Colonic mucosa (tissue), 4 donors: Measurements from ENCODE around the gene ANK2. TPM values are rescaled to one million over a fixed set of nuclear protein-coding genes. Genes with fewer than 3 reads are reported as not detected.

Experiments
- DNase-seq: peaks from one replicate; pipeline ENCODE4 v3.0.0-alpha.2; 2020
- H3K27ac ChIP-seq: fragments of 200-600 bp; one replicate; pipeline ENCODE4 v1.8.0; 2021
- H3K27me3 ChIP-seq: fragments of 200-600 bp; one replicate; pipeline ENCODE4 v1.8.0; 2021
- H3K36me3 ChIP-seq: fragments of 200-600 bp; one replicate; pipeline ENCODE4 v1.8.0; 2021
- H3K4me1 ChIP-seq: fragments of 200-600 bp; one replicate; pipeline ENCODE4 v1.8.0; 2021; ENCODE audit warnings: mild to moderate bottlenecking
- H3K4me3 ChIP-seq: fragments of 200-600 bp; one replicate; pipeline ENCODE4 v1.8.0; 2021
- H3K9ac ChIP-seq, 2 donors: one replicate each; pipeline ENCODE4 v1.7.0; 2013; ENCODE audit warnings: control low read depth in 2 of 2, low read depth in 2 of 2, low read length in 2 of 2
- H3K9me3 ChIP-seq: fragments of 200-600 bp; one replicate; pipeline ENCODE4 v1.8.0; 2021
- CTCF ChIP-seq: fragments of 200-600 bp; IDR thresholded peaks from one replicate; pipeline ENCODE4 v1.8.0; 2022; ENCODE audit warnings: antibody characterized with exemption, mild to moderate bottlenecking
- intact Hi-C: fragments of 100-400 bp; cut with DNase I; formaldehyde crosslinking; loops from one replicate; pipeline ENCODE4 v1.14.1; 2022
- total RNA-seq, 2 donors: library from RNA; stranded (reverse); fragmentation: NEBNext Ultra II Directional in 1 of 2; extraction: Animal tissue kit (Norgen Biotek cat#: 25700) in 1 of 2; gene quantifications; one replicate each; pipeline ENCODE4 v1.2.1, GENCODE V29; 2021
- donor health status: healthy.
- donor health status: DM: no; HTN: no; CAD: no.
- donor health status: DM: no; HTN: no; CAD: no.

ANK2 gene
- total RNA-seq, 2 donors from 2014 or later, result 4.6 to 20.7 TPM

- H3K36me3 ChIP-seq, result no peaks in the 10 kb centered on the region
- intact Hi-C loops, result no loop called here
These were observed 21.4 kb upstream of the ANK2 start for GRCh38 chr4:113028074-113028473.

GRCh38 chr4:113031212-113031611 is 18.2 kb upstream of the ANK2 start:
- Histone ChIP-seq H3K4me3 (no peak overlapping the region), H3K4me1 (no peaks in the 10 kb centered on the region), H3K9ac (no peak overlapping the region), H3K27ac (no peak overlapping the region), H3K9me3 (no peaks in the 10 kb centered on the region), H3K36me3 (no peaks in the 10 kb centered on the region), H3K27me3 (no peaks in the 10 kb centered on the region)
- TF ChIP-seq CTCF, result no peak
- intact Hi-C loops, result no loop called here
- no peak for DNase-seq

More at GRCh38 chr4:113028074-113028473, 21.4 kb upstream of the ANK2 start:
- DNase-seq, result no peak
- Histone ChIP-seq H3K4me1 (no peaks in the 10 kb centered on the region), H3K9me3 (no peaks in the 10 kb centered on the region), H3K4me3 (no peak overlapping the region), H3K27ac (no peak overlapping the region), H3K9ac (no peak overlapping the region), H3K27me3 (no peaks in the 10 kb centered on the region)
- TF ChIP-seq CTCF, result no peak

- no peak for DNase-seq
- Histone ChIP-seq H3K9ac (no peak overlapping the region), H3K36me3 (no peaks in the 10 kb centered on the region), H3K4me3 (no peak overlapping the region), H3K27me3 (no peaks in the 10 kb centered on the region), H3K4me1 (no peaks in the 10 kb centered on the region), H3K9me3 (no peaks in the 10 kb centered on the region), H3K27ac (no peak overlapping the region)
- intact Hi-C loops, result no loop called here
- TF ChIP-seq CTCF, result no peak
These were observed 8.7 kb upstream of the ANK2 start for GRCh38 chr4:113040793-113041192.

- TF ChIP-seq CTCF, result no peak
- no peaks in the 10 kb centered on the region for H3K36me3 ChIP-seq
These were observed 7.0 kb upstream of the ANK2 start for GRCh38 chr4:113042502-113042901.

GRCh38 chr4:113043591-113043990 is 5.9 kb upstream of the ANK2 start:
- H3K9ac ChIP-seq, result no peak overlapping the region
- no peaks in the 10 kb centered on the region for H3K36me3 ChIP-seq
- H3K27ac ChIP-seq, result no peak overlapping the region
- TF ChIP-seq CTCF, result no peak
- no peaks in the 10 kb centered on the region for H3K4me1 ChIP-seq
- intact Hi-C loops, result no loop called here
- no peak for DNase-seq
- H3K27me3 ChIP-seq, result no peaks in the 10 kb centered on the region
- H3K4me3 ChIP-seq, result no peak overlapping the region
- no peaks in the 10 kb centered on the region for H3K9me3 ChIP-seq

More at GRCh38 chr4:113042502-113042901, 7.0 kb upstream of the ANK2 start:
- Histone ChIP-seq H3K9me3 (no peaks in the 10 kb centered on the region), H3K27ac (no peak overlapping the region), H3K9ac (no peak overlapping the region), H3K27me3 (no peaks in the 10 kb centered on the region), H3K4me1 (no peaks in the 10 kb centered on the region), H3K4me3 (no peak overlapping the region)
- intact Hi-C loops, result no loop called here
- no peak for DNase-seq

GRCh38 chr4:113050371-113050755 is 910 bp downstream of the ANK2 start:
- no peaks in the 10 kb centered on the region for H3K27me3 ChIP-seq
- TF ChIP-seq CTCF, result no peak
- no peaks in the 10 kb centered on the region for H3K9me3 ChIP-seq
- no peaks in the 10 kb centered on the region for H3K4me1 ChIP-seq
- no peak overlapping the region for H3K9ac ChIP-seq
- no peaks in the 10 kb centered on the region for H3K36me3 ChIP-seq
- no peak overlapping the region for H3K27ac ChIP-seq
- no peak for DNase-seq
- intact Hi-C loops, result no loop called here
- no peak overlapping the region for H3K4me3 ChIP-seq
